ENCODE results near the gene ACSL4.
"Not testable (repeated sequence)": the region's sequence is repeated elsewhere in the genome, so short reads cannot be mapped to it uniquely, and the experiment has no call there.

Gene ACSL4

GRCh38 chrX:109660435-109661143, 72.5 kb downstream of the ACSL4 start:
- no peak for DNase-seq

GRCh38 chrX:109658391-109658790, 74.7 kb downstream of the ACSL4 start:
- no peak for DNase-seq

GRCh38 chrX:109657364-109657763, 75.7 kb downstream of the ACSL4 start:
- not testable (repeated sequence) for DNase-seq

GRCh38 chrX:109656774-109657173, 76.3 kb downstream of the ACSL4 start:
- DNase-seq: no peak

- DNase-seq: no peak
These were observed 77.4 kb downstream of the ACSL4 start for GRCh38 chrX:109655502-109656201.

- DNase-seq: no peak
These were observed 78.4 kb downstream of the ACSL4 start for GRCh38 chrX:109654516-109655109.

- not testable (repeated sequence) for DNase-seq
These were observed 88.4 kb downstream of the ACSL4 start for GRCh38 chrX:109644671-109645070.

GRCh38 chrX:109643687-109644086, 89.4 kb downstream of the ACSL4 start:
- no peak for DNase-seq

GRCh38 chrX:109638158-109638557, 94.9 kb downstream of the ACSL4 start:
- no peak for DNase-seq

- DNase-seq: not testable (repeated sequence)
These were observed 95.6 kb downstream of the ACSL4 start for GRCh38 chrX:109637477-109637876.

- no peak for DNase-seq
These were observed 97.9 kb downstream of the ACSL4 start for GRCh38 chrX:109635146-109635545.

- no peak for DNase-seq
These were observed 100.1 kb downstream of the ACSL4 start for GRCh38 chrX:109632906-109633504.

- peak; percentile 1 for DNase-seq
These were observed 103.7 kb downstream of the ACSL4 start for GRCh38 chrX:109629310-109629709.

GRCh38 chrX:109626637-109627036, 106.4 kb downstream of the ACSL4 start:
- DNase-seq: no peak

- DNase-seq: no peak
These were observed 108.1 kb downstream of the ACSL4 start, which contains the start of gene KCNE5 for GRCh38 chrX:109624641-109625616. TSS of gene KCNE5 (minus strand) at chrX:109625172. CDS start at chrX:109625020, 152 bp downstream.

GRCh38 chrX:109623997-109624396, 109.1 kb downstream of the ACSL4 start:
- no peak for DNase-seq

GRCh38 chrX:109622270-109622669, 110.8 kb downstream of the ACSL4 start:
- no peak for DNase-seq

GRCh38 chrX:109619771-109620170, 113.3 kb downstream of the ACSL4 start:
- no peak for DNase-seq

- DNase-seq: no peak
These were observed 118.1 kb downstream of the ACSL4 start for GRCh38 chrX:109614951-109615350.

- DNase-seq: no peak
These were observed 131.6 kb downstream of the ACSL4 start for GRCh38 chrX:109601486-109601885.

GRCh38 chrX:109600237-109600651, 132.8 kb downstream of the ACSL4 start:
- DNase-seq: no peak

- no peak for DNase-seq
These were observed 137.0 kb downstream of the ACSL4 start for GRCh38 chrX:109596015-109596414.
